IMR-90 (cell line): ENCODE data around the gene ADD2.

Source experiments
- CEBPB ChIP-seq: IDR thresholded peaks from 2 replicates; pipeline ENCODE4 v1.6.1; 2012; ENCODE audit warnings: low read depth, low read length, improper control_type of control experiment
- MAFK ChIP-seq: IDR thresholded peaks from 2 replicates; pipeline ENCODE4 v1.6.1; 2012; ENCODE audit warnings: low read depth, low read length, improper control_type of control experiment
- MXI1 ChIP-seq: IDR thresholded peaks from 2 replicates; pipeline ENCODE4 v1.6.1; 2012; ENCODE audit warnings: low read depth, mild to moderate bottlenecking, low read length, moderate library complexity, borderline replicate concordance
- NFE2L2 ChIP-seq: fragments of 150-350 bp; IDR thresholded peaks from 2 replicates; pipeline ENCODE4 v1.6.1; 2016; ENCODE audit warnings: low read depth, mild to moderate bottlenecking, low read length
- POLR2A ChIP-seq: IDR thresholded peaks from 2 replicates; pipeline ENCODE4 v1.6.1; 2012; ENCODE audit warnings: mild to moderate bottlenecking, low read depth, low read length
- RAD21 ChIP-seq: IDR thresholded peaks from 2 replicates; pipeline ENCODE4 v1.6.1; 2012; ENCODE audit warnings: low read length, improper control_type of control experiment
- RCOR1 ChIP-seq: IDR thresholded peaks from 2 replicates; pipeline ENCODE4 v1.6.1; 2012; ENCODE audit warnings: mild to moderate bottlenecking, low read length, improper control_type of control experiment; ENCODE audit not compliant: insufficient replicate concordance
- SMC3 ChIP-seq: fragments of 150-350 bp; IDR thresholded peaks from 2 replicates; pipeline ENCODE4 v1.6.1; 2016; ENCODE audit warnings: low read depth, mild to moderate bottlenecking, antibody characterized with exemption, low read length, moderate library complexity
- TF ChIP-seq, protein P1 (sequence below): conservative IDR thresholded peaks from 2 replicates; pipeline ENCODE4 v1.5.1; 2012; ENCODE audit warnings: mild to moderate bottlenecking, low read depth, low read length, improper control_type of control experiment
- TF ChIP-seq, protein P2 (sequence below): fragments of 150-350 bp; IDR thresholded peaks from 2 replicates; pipeline ENCODE4 v1.6.1; 2017; ENCODE audit warnings: mild to moderate bottlenecking, antibody characterized with exemption, low read length, low read depth

DNA sequence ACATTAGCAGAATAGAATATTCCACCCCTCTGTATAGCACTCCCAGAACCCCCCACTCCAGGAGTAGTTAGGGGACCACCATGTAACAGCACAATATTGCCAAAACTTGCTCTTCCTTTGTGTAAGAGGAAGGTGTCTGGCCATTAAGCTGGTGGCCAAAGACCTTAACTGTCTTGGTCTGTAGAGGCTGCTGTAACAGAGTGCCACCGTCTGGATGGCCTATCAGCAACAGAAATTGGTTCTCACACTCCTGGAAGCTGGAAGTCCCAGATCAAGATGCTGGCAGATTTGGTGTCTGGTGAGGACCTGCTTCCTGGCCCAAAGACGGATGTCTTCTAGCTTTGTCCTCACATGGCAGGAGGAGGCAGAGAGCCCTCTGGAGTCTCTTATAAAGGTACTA lies 152.8 kb downstream of the ADD2 start:
- TF ChIP-seq, protein P1, sequence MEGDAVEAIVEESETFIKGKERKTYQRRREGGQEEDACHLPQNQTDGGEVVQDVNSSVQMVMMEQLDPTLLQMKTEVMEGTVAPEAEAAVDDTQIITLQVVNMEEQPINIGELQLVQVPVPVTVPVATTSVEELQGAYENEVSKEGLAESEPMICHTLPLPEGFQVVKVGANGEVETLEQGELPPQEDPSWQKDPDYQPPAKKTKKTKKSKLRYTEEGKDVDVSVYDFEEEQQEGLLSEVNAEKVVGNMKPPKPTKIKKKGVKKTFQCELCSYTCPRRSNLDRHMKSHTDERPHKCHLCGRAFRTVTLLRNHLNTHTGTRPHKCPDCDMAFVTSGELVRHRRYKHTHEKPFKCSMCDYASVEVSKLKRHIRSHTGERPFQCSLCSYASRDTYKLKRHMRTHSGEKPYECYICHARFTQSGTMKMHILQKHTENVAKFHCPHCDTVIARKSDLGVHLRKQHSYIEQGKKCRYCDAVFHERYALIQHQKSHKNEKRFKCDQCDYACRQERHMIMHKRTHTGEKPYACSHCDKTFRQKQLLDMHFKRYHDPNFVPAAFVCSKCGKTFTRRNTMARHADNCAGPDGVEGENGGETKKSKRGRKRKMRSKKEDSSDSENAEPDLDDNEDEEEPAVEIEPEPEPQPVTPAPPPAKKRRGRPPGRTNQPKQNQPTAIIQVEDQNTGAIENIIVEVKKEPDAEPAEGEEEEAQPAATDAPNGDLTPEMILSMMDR = no peak
- TF ChIP-seq POLR2A (no peak), MXI1 (no peak), RCOR1 (no peak), NFE2L2 (no peak), MAFK (no peak), CEBPB (no peak), RAD21 (no peak), SMC3 (no peak)
- TF ChIP-seq, protein P2, sequence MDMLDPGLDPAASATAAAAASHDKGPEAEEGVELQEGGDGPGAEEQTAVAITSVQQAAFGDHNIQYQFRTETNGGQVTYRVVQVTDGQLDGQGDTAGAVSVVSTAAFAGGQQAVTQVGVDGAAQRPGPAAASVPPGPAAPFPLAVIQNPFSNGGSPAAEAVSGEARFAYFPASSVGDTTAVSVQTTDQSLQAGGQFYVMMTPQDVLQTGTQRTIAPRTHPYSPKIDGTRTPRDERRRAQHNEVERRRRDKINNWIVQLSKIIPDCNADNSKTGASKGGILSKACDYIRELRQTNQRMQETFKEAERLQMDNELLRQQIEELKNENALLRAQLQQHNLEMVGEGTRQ = no peak
